ENCODE measurements around the gene TMEM198.

TMEM198 gene

GRCh38 chr2:219520079-219520478, 23.7 kb upstream of the TMEM198 start:
- Histone ChIP-seq H3K9me3 (ENCODE audit: insufficient read depth, low read depth, low read length) (no peaks in the 10 kb centered on the region), H3K27me3 (ENCODE audit: insufficient read depth, low read length) (peaks cover 34% of the 10 kb centered on the region), H3K27ac (ENCODE audit: low read depth, low read length) (no peak overlapping the region), H3K4me3 (ENCODE audit: low read length) (no peak overlapping the region), H3K36me3 (ENCODE audit: insufficient read depth, low read length) (no peaks in the 10 kb centered on the region), H3K9ac (ENCODE audit: low read depth, low read length) (no peak overlapping the region), H3K4me1 (ENCODE audit: insufficient read depth, low read length) (peaks cover 16% of the 10 kb centered on the region)
- 74% methylated on average over 8 of the region's 8 CpGs for WGBS

- WGBS: 10% methylated on average over 13 of the region's 14 CpGs
- Histone ChIP-seq H3K9me3 (ENCODE audit: insufficient read depth, low read depth, low read length) (no peaks in the 10 kb centered on the region), H3K4me3 (ENCODE audit: low read length) (no peak overlapping the region), H3K27me3 (ENCODE audit: insufficient read depth, low read length) (peaks cover 23% of the 10 kb centered on the region), H3K27ac (ENCODE audit: low read depth, low read length) (peak overlapping the region; percentile 54; the same call in 1 of the 2 replicates), H3K36me3 (ENCODE audit: insufficient read depth, low read length) (no peaks in the 10 kb centered on the region), H3K9ac (ENCODE audit: low read depth, low read length) (no peak overlapping the region), H3K4me1 (ENCODE audit: insufficient read depth, low read length) (peaks cover 19% of the 10 kb centered on the region)
Measured at GRCh38 chr2:219521066-219521880, 22.6 kb upstream of the TMEM198 start.

DNA sequence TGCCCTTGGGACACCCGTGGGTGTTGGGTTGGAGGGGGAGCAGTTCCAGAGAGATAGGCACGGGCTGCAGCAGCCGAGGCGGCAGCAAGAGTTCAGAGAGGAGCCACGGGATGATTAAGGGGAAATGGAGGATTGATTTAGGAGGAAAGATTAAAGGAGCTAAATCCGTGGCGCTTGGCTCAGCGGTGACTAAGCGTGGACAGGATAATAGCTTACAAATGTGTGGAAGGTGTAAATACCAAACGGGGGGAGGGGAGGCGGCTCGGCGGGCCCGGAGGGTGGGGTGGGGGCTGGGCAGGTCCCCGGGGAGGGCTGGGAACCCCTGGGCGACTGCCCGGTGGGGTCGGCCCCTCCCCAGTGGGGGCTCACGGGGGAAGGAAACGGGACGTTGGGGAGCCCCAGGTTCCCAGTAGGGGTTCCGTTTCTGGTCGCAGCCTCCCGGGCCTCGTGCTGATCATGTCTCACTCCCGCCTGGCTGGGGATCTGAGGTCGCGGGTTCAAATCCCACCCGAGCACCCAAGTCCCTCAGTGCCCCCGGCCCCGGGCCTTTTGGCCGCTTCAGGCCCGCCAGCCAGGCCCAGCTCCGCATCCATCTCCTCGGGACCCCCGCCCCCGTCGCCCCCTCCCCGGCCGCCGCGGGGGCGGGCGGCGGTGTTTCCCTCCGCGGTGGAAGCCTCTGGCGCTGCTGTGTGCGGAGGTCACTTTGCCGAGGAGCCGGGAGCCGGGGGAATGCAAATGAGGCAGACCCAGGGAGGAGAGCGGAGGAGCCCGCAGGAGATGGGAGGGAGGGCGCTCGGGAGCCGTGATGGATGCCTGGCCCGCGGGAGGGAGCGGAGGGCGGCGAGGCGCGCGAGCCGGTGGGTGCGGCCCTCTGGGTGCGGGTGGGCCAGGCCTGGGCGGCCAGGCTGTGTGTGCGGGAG, 21.5 kb upstream of the TMEM198 start:
- Histone ChIP-seq H3K4me1 (ENCODE audit: insufficient read depth, low read length) (peaks cover 23% of the 10 kb centered on the region), H3K36me3 (ENCODE audit: insufficient read depth, low read length) (no peaks in the 10 kb centered on the region), H3K9ac (ENCODE audit: low read depth, low read length) (peak overlapping the region; percentile 53; the same call in 1 of the 2 replicates), H3K4me3 (ENCODE audit: low read length) (peak overlapping the region; percentile 59), H3K27ac (ENCODE audit: low read depth, low read length) (peak overlapping the region; percentile 54; the same call in 1 of the 2 replicates), H3K9me3 (ENCODE audit: insufficient read depth, low read depth, low read length) (no peaks in the 10 kb centered on the region), H3K27me3 (ENCODE audit: insufficient read depth, low read length) (peaks cover 27% of the 10 kb centered on the region)
- WGBS: 6% methylated on average over 69 of the region's 70 CpGs

- H3K27me3 ChIP-seq (ENCODE audit: insufficient read depth, low read length): peaks cover 23% of the 10 kb centered on the region
- H3K4me1 ChIP-seq (ENCODE audit: insufficient read depth, low read length): peaks cover 23% of the 10 kb centered on the region
- H3K9ac ChIP-seq (ENCODE audit: low read depth, low read length): peak overlapping the region; percentile 53
- 12% methylated on average over 20 of the region's 24 CpGs for WGBS
- peak overlapping the region; percentile 11 for H3K27ac ChIP-seq (ENCODE audit: low read depth, low read length)
- no peaks in the 10 kb centered on the region for H3K36me3 ChIP-seq (ENCODE audit: insufficient read depth, low read length)
- peak overlapping the region; percentile 59 for H3K4me3 ChIP-seq (ENCODE audit: low read length)
- no peaks in the 10 kb centered on the region for H3K9me3 ChIP-seq (ENCODE audit: insufficient read depth, low read depth, low read length)
Measured at GRCh38 chr2:219523031-219523671, 20.7 kb upstream of the TMEM198 start.

- peaks cover 24% of the 10 kb centered on the region for H3K4me1 ChIP-seq (ENCODE audit: insufficient read depth, low read length)
- no peak overlapping the region for H3K9ac ChIP-seq (ENCODE audit: low read depth, low read length)
- no peaks in the 10 kb centered on the region for H3K36me3 ChIP-seq (ENCODE audit: insufficient read depth, low read length)
- WGBS: 93% methylated on average over 2 of the region's 2 CpGs
- no peak overlapping the region for H3K27ac ChIP-seq (ENCODE audit: low read depth, low read length)
- H3K4me3 ChIP-seq (ENCODE audit: low read length): no peak overlapping the region
- H3K9me3 ChIP-seq (ENCODE audit: insufficient read depth, low read depth, low read length): no peaks in the 10 kb centered on the region
- H3K27me3 ChIP-seq (ENCODE audit: insufficient read depth, low read length): peaks cover 36% of the 10 kb centered on the region
Measured at GRCh38 chr2:219524817-219525216, 19.0 kb upstream of the TMEM198 start.

- peaks cover 26% of the 10 kb centered on the region for H3K4me1 ChIP-seq (ENCODE audit: insufficient read depth, low read length)
- H3K36me3 ChIP-seq (ENCODE audit: insufficient read depth, low read length): no peaks in the 10 kb centered on the region
- H3K9me3 ChIP-seq (ENCODE audit: insufficient read depth, low read depth, low read length): no peaks in the 10 kb centered on the region
- peaks cover 39% of the 10 kb centered on the region for H3K27me3 ChIP-seq (ENCODE audit: insufficient read depth, low read length)
- 55% methylated on average over 8 of the region's 9 CpGs for WGBS
- no peak overlapping the region for H3K4me3 ChIP-seq (ENCODE audit: low read length)
- no peak overlapping the region for H3K27ac ChIP-seq (ENCODE audit: low read depth, low read length)
- H3K9ac ChIP-seq (ENCODE audit: low read depth, low read length): no peak overlapping the region
Measured at GRCh38 chr2:219525533-219526232, 18.1 kb upstream of the TMEM198 start.

- H3K27me3 ChIP-seq (ENCODE audit: insufficient read depth, low read length): peaks cover 39% of the 10 kb centered on the region
- H3K27ac ChIP-seq (ENCODE audit: low read depth, low read length): no peak overlapping the region
- no peaks in the 10 kb centered on the region for H3K9me3 ChIP-seq (ENCODE audit: insufficient read depth, low read depth, low read length)
- WGBS: 64% methylated on average over 11 of the region's 11 CpGs
- no peaks in the 10 kb centered on the region for H3K36me3 ChIP-seq (ENCODE audit: insufficient read depth, low read length)
- peaks cover 24% of the 10 kb centered on the region for H3K4me1 ChIP-seq (ENCODE audit: insufficient read depth, low read length)
- H3K9ac ChIP-seq (ENCODE audit: low read depth, low read length): no peak overlapping the region
- no peak overlapping the region for H3K4me3 ChIP-seq (ENCODE audit: low read length)
Measured at GRCh38 chr2:219526320-219527075, 17.3 kb upstream of the TMEM198 start.

GRCh38 chr2:219527076-219527394, 16.8 kb upstream of the TMEM198 start:
- H3K4me1 ChIP-seq (ENCODE audit: insufficient read depth, low read length): peaks cover 19% of the 10 kb centered on the region
- H3K4me3 ChIP-seq (ENCODE audit: low read length): no peak overlapping the region
- 73% methylated on average over 6 of the region's 6 CpGs for WGBS
- H3K27me3 ChIP-seq (ENCODE audit: insufficient read depth, low read length): peaks cover 39% of the 10 kb centered on the region
- H3K9ac ChIP-seq (ENCODE audit: low read depth, low read length): no peak overlapping the region
- H3K36me3 ChIP-seq (ENCODE audit: insufficient read depth, low read length): no peaks in the 10 kb centered on the region
- no peak overlapping the region for H3K27ac ChIP-seq (ENCODE audit: low read depth, low read length)
- H3K9me3 ChIP-seq (ENCODE audit: insufficient read depth, low read depth, low read length): no peaks in the 10 kb centered on the region

- Histone ChIP-seq H3K27ac (ENCODE audit: low read depth, low read length) (no peak overlapping the region), H3K4me1 (ENCODE audit: insufficient read depth, low read length) (peaks cover 19% of the 10 kb centered on the region), H3K9me3 (ENCODE audit: insufficient read depth, low read depth, low read length) (no peaks in the 10 kb centered on the region), H3K27me3 (ENCODE audit: insufficient read depth, low read length) (peaks cover 39% of the 10 kb centered on the region), H3K9ac (ENCODE audit: low read depth, low read length) (no peak overlapping the region), H3K36me3 (ENCODE audit: insufficient read depth, low read length) (no peaks in the 10 kb centered on the region), H3K4me3 (ENCODE audit: low read length) (no peak overlapping the region)
- 83% methylated on average over 5 of the region's 5 CpGs for WGBS
Measured at GRCh38 chr2:219527472-219527871, 16.4 kb upstream of the TMEM198 start.
